Measurements from ENCODE around the gene TEDC1. TPM values are rescaled to one million over a fixed set of nuclear protein-coding genes. Genes with fewer than 3 reads are reported as not detected.

TEDC1 gene
- total and polyA plus RNA-seq, 2 experiments from 2014 or later, result 6.4 to 9.8 TPM

DNA sequence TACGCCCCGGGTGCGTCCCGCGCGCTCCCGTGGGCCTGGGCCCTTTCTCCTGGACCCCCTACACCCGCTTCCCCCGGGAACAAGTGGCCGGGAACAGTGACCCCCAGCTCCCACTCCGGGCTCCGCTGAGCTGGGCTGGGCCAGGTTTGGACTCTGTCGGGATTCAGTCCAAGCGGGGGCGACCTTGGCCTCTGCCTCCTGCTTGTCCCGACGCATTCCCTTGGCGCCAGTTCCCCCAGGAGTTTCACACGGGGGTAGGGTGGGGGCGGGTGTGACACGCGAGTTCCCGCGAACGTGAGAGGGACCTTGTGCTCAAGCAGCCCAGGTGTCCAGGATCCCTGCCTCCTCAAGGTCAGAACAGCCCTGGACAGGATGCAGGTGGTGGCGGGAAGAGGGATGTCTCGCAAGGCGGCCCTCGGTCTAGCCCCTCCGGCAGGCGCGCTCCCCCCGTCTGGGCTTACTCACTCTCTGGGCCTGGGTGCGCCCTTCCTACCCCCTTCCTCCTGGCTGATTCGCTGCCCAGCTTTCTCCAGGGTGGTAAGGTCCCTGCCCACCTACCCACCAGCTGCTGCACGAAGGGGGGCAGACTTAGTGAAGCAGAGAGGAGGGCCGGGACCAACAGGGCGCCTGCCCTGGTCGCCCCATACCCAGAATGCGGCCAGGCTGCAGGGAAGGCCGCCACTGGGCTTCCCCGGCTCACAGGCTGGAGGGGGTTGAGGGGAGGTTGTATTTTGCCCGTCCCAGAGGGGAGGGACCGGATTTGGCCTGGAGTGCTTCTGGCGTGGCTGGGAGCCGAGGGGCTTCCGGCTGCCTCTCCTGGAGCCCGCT lies 15.6 kb upstream of the TEDC1 start:
- H3K4me1 ChIP-seq (ENCODE audit: insufficient read depth), result peaks cover 12% of the 10 kb centered on the region
- peak; percentile 77 for DNase-seq
- no peak for TF ChIP-seq EZH2 (IDR thresholded peaks at IDR 0.05; ENCODE audit: insufficient read depth, poor library complexity, severe bottlenecking)
- no peak for TF ChIP-seq EZH2phosphoT487 (IDR thresholded peaks at IDR 0.05; ENCODE audit: insufficient read depth, low read depth)
- H3K9me3 ChIP-seq (ENCODE audit: low read depth), result no peaks in the 10 kb centered on the region
- no peaks in the 10 kb centered on the region for H3K9me2 ChIP-seq (ENCODE audit: insufficient read depth)
- H3K9ac ChIP-seq, result peak overlapping the region; percentile 90
- peak overlapping the region; percentile 43 for H2AFZ ChIP-seq
- in situ Hi-C loops (cut with MboI), result no loop called here
- no peaks in the 10 kb centered on the region for H4K20me1 ChIP-seq (ENCODE audit: insufficient read depth)
- H3K4me3 ChIP-seq, result peak overlapping the region; percentile 75
- H3K79me2 ChIP-seq (ENCODE audit: insufficient read depth), result peaks cover 10% of the 10 kb centered on the region
- peak overlapping the region; percentile 77 for H3K4me2 ChIP-seq (ENCODE audit: unreplicated experiment)
- no peaks in the 10 kb centered on the region for H3K27me3 ChIP-seq (replicated peaks; ENCODE audit: insufficient read depth)
- 1 to 2% methylated on average over 34 to 37 of the region's 48 CpGs for WGBS, 2 experiments (ENCODE audit: low coverage in 1 of 2, low lambda C conversion rate in 2 of 2, missing lambda C conversion rate in 2 of 2)
- peak overlapping the region; percentile 86 for H3K27ac ChIP-seq
- 0 out of 2 replicates have a peak, but pooled peaks cover under 1% of the 10 kb centered on the region for H3K36me3 ChIP-seq (ENCODE audit: low read depth)
- H3F3A ChIP-seq (ENCODE audit: insufficient read depth), result no peaks in the 10 kb centered on the region

DNA sequence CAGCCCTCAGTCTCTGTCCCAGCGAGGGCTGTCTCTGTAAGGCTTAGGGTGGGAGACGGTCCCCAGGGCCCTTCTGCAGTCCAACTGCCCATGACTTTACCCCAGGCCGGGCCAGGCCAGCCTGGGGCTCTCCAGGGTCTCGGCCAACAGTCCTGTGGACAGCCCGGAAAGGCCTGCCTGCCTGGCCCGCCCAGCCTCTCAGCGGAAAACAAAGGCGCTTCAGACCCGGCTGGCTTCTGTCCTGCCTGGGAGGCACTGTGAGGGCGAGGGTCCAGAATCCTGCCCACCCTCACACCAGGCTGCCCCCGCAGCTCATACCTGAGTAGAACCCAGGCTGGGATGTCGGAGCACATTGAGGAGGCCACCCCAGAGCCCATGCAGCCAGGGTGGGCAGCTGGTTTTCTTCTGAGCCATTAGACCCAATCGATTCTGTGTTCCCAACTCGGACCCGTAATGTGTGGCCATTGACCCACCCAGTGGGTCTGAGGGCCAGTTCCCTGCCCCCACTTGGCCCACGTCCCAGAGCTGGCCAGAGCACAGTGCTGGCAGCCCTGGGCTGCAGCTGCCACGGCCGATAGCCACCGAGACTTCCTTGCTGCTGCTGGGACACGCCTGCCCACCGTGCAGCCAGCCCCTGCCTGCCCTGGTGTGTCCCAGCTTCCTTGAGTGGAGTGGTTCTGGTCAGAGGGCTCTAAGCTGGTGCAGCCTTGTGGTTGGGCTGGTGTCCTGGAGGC lies 14.8 kb upstream of the TEDC1 start:
- H4K20me1 ChIP-seq (ENCODE audit: insufficient read depth), result no peaks in the 10 kb centered on the region
- H2AFZ ChIP-seq, result peak overlapping the region; percentile 43
- H3K9me3 ChIP-seq (ENCODE audit: low read depth), result no peaks in the 10 kb centered on the region
- no peaks in the 10 kb centered on the region for H3K36me3 ChIP-seq (ENCODE audit: low read depth)
- no peaks in the 10 kb centered on the region for H3F3A ChIP-seq (ENCODE audit: insufficient read depth)
- peaks cover 15% of the 10 kb centered on the region for H3K4me1 ChIP-seq (ENCODE audit: insufficient read depth)
- H3K9me2 ChIP-seq (ENCODE audit: insufficient read depth), result no peaks in the 10 kb centered on the region
- in situ Hi-C loops (cut with MboI), result no loop called here
- H3K4me2 ChIP-seq (ENCODE audit: unreplicated experiment), result peak overlapping the region; percentile 77
- peak overlapping the region; percentile 90 for H3K9ac ChIP-seq
- DNase-seq, result peak; percentile 71
- peak overlapping the region; percentile 86 for H3K27ac ChIP-seq
- H3K27me3 ChIP-seq (replicated peaks; ENCODE audit: insufficient read depth), result no peaks in the 10 kb centered on the region
- 6 to 13% methylated on average over 21 of the region's 21 CpGs for WGBS, 2 experiments (ENCODE audit: low coverage in 1 of 2, low lambda C conversion rate in 2 of 2, missing lambda C conversion rate in 2 of 2)
- H3K4me3 ChIP-seq, result peak overlapping the region; percentile 75
- TF ChIP-seq EZH2 (IDR thresholded peaks at IDR 0.05; ENCODE audit: insufficient read depth, poor library complexity, severe bottlenecking), result no peak
- TF ChIP-seq EZH2phosphoT487 (IDR thresholded peaks at IDR 0.05; ENCODE audit: insufficient read depth, low read depth), result no peak
- H3K79me2 ChIP-seq (ENCODE audit: insufficient read depth), result peaks cover 10% of the 10 kb centered on the region

DNA sequence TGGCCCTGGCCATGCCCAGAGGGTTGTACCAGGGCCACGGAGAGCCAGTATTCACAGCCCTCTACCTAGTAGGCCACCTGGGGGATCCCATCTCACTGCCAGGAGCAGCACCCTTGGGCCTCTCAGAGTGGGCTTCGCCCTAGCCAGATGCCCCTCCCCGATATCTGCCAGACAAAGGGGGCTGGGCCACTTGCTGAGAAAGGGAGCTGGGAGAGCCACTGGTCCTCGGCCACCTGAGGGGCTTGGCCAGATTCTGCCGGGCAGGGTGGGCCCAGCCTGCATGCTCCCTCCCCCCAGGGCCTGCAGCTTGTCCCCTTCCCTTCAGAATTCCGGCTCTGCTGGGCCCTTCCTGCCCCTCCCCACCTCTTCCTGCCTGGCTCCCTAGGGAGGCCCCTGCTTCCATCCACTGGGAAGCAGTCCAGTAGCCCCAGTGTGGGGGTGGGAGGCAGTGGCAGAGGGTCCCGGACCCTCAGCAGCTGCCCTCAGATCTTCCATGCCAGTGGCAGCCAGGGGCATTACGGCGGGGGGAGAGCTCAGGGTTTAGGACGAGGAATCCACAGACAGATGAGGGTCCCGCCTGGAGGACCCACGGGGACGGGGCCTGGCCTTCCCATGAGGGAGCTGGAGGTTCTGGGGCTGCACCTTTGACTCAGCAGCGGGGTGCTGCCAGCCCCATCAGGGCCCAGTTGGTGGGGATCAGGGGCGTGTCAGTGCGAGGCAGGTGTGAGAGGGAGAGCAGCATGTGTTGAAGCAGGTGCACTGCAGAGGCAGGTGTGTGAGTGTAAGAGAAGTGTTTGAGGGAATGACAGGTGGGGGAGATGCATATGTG lies 14.0 kb upstream of the TEDC1 start:
- 72% methylated on average over 15 to 16 of the region's 16 CpGs for WGBS, 2 experiments (ENCODE audit: low coverage in 1 of 2, low lambda C conversion rate in 2 of 2, missing lambda C conversion rate in 2 of 2)
- H3K9me3 ChIP-seq (ENCODE audit: low read depth), result no peaks in the 10 kb centered on the region
- H3K4me1 ChIP-seq (ENCODE audit: insufficient read depth), result peaks cover 17% of the 10 kb centered on the region
- peak overlapping the region; percentile 86 for H3K27ac ChIP-seq
- no peaks in the 10 kb centered on the region for H3K9me2 ChIP-seq (ENCODE audit: insufficient read depth)
- DNase-seq, result no peak
- peak overlapping the region; percentile 75 for H3K4me3 ChIP-seq
- peak overlapping the region; percentile 77 for H3K4me2 ChIP-seq (ENCODE audit: unreplicated experiment)
- H3K79me2 ChIP-seq (ENCODE audit: insufficient read depth), result peaks cover 10% of the 10 kb centered on the region
- TF ChIP-seq EZH2 (IDR thresholded peaks at IDR 0.05; ENCODE audit: insufficient read depth, poor library complexity, severe bottlenecking), result no peak
- no peak for TF ChIP-seq EZH2phosphoT487 (IDR thresholded peaks at IDR 0.05; ENCODE audit: insufficient read depth, low read depth)
- H3K36me3 ChIP-seq (ENCODE audit: low read depth), result no peaks in the 10 kb centered on the region
- H4K20me1 ChIP-seq (ENCODE audit: insufficient read depth), result no peaks in the 10 kb centered on the region
- in situ Hi-C loops (cut with MboI), result no loop called here
- H2AFZ ChIP-seq, result no peak overlapping the region
- H3F3A ChIP-seq (ENCODE audit: insufficient read depth), result no peaks in the 10 kb centered on the region
- H3K9ac ChIP-seq, result peak overlapping the region; percentile 90
- H3K27me3 ChIP-seq (replicated peaks; ENCODE audit: insufficient read depth), result no peaks in the 10 kb centered on the region
